BJ (cell line): ENCODE measurements around the gene TRIM71. TPM values are rescaled to one million over a fixed set of nuclear protein-coding genes. Genes with fewer than 3 reads are reported as not detected.
"Not testable (repeated sequence)": the region's sequence is repeated elsewhere in the genome, so short reads cannot be mapped to it uniquely, and the experiment has no call there.

ENCODE experiments used
- CTCF ChIA-PET: fragments of 350-600 bp; formaldehyde crosslinking; extraction: SDS; loops from one replicate; lab custom pipeline; 2021; ENCODE audit warnings: antibody characterized with exemption, inconsistent platforms; lab: Yijun Ruan, JAX
- POLR2A ChIA-PET: fragments of 300-600 bp; sonication (Branson Sonifier 250); formaldehyde crosslinking; extraction: SDS; loops from one replicate; lab custom pipeline; 2021; ENCODE audit warnings: antibody characterized with exemption; lab: Charles Lee
- DNase-seq: peaks from one replicate; pipeline ENCODE4 v3.0.0-alpha.2; 2011; ENCODE audit warnings: low read depth
- H3K27me3 ChIP-seq: 2 replicates; pipeline ENCODE4 v1.6.0; 2011; ENCODE audit warnings: low read length; ENCODE audit not compliant: control insufficient read depth, insufficient read depth
- H3K36me3 ChIP-seq: 2 replicates; pipeline ENCODE4 v1.5.1; 2011; ENCODE audit warnings: low read length; ENCODE audit not compliant: control insufficient read depth, insufficient read depth
- H3K4me3 ChIP-seq: 2 replicates; pipeline ENCODE4 v1.5.1; 2011; ENCODE audit warnings: low read depth, mild to moderate bottlenecking, control low read depth, low read length
- polyA plus RNA-seq: library from polyadenylated mRNA; depleted of rRNA; stranded (reverse); fragments of >200 nt; gene quantifications from 2 replicates; pipeline ENCODE4 v1.2.3, GENCODE V29; 2011
- TF ChIP-seq, protein P1 (sequence below): IDR thresholded peaks from 2 replicates; pipeline ENCODE4 v1.5.1; 2011; ENCODE audit warnings: low read depth, mild to moderate bottlenecking, control low read depth, inconsistent platforms, low read length, moderate library complexity; ENCODE audit not compliant: insufficient read depth

Gene TRIM71
- polyA plus RNA-seq, 1 experiment: not detected

DNA sequence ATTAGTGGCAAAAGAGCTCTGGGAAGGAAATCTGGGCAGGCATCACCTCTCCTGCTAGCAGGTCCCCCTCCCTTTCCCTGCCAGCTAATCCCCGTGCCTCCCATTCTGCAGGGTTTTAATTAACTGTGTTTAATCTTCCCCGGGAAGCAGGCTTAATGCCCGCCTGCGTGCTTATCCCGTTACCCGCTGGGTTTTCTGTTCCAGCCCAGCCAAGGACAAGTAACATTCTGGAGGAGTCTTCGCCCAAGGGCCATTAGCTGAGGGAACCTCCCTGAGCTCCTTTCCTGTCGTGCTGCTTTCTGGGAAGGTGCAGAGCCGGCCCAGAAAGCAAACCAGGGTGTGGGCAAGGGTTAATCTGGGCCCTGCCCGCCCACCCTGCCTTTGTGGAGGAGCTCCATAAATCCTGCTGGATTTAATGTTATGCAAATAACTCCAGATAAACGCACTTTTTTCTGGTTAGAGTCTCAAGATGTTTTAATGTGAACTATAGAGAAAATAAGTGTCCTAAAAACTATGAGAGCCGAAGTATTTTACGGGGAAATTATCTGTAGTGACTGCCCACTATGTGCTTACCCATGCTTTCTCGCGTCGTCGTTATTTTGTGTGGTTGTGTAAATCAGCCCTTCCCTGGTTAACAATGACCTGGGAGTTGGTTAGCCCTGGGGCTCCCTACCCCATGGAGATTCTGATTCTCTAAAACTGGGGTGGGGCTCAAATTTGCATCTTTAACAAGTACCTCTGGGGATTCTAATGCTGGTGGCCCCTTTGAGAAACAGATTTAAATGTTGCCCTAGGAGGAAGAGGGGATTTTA, 25.9 kb downstream of the TRIM71 start:
- TF ChIP-seq, protein P1, sequence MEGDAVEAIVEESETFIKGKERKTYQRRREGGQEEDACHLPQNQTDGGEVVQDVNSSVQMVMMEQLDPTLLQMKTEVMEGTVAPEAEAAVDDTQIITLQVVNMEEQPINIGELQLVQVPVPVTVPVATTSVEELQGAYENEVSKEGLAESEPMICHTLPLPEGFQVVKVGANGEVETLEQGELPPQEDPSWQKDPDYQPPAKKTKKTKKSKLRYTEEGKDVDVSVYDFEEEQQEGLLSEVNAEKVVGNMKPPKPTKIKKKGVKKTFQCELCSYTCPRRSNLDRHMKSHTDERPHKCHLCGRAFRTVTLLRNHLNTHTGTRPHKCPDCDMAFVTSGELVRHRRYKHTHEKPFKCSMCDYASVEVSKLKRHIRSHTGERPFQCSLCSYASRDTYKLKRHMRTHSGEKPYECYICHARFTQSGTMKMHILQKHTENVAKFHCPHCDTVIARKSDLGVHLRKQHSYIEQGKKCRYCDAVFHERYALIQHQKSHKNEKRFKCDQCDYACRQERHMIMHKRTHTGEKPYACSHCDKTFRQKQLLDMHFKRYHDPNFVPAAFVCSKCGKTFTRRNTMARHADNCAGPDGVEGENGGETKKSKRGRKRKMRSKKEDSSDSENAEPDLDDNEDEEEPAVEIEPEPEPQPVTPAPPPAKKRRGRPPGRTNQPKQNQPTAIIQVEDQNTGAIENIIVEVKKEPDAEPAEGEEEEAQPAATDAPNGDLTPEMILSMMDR: no peak
- Histone ChIP-seq H3K36me3 (no peaks in the 10 kb centered on the region), H3K27me3 (peaks cover 5% of the 10 kb centered on the region; the same call in 1 of the 2 replicates), H3K4me3 (no peak overlapping the region)
- ChIA-PET POLR2A (no interaction called here), CTCF (no interaction called here)
- DNase-seq: no peak

DNA sequence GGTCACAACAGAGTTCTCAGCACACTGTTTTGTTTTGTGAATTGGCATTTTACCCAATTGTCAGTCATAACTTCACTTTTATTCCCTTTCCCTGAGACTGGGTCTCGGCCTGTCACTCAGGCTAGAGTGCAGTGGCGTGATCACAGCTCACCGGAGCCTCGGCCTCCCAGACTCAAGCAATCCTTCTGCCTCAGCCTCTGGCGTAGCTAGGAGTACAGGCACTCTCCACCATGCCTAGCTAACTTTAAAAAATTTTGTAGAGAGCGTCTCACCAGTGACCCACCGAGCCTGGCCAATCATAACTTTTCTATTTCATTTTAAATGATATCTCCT, 26.5 kb downstream of the TRIM71 start:
- ChIA-PET POLR2A (interaction anchor here (0.6 kb wide), 1 partner anchor 78 kb away, joined by 6 read pairs; no protein-coding TSS in a partner anchor), CTCF (no interaction called here)
- DNase-seq: no peak
- TF ChIP-seq, protein P1: no peak
- no peak overlapping the region for H3K4me3 ChIP-seq
- peaks cover 5% of the 10 kb centered on the region; the same call in 1 of the 2 replicates for H3K27me3 ChIP-seq
- H3K36me3 ChIP-seq: no peaks in the 10 kb centered on the region

DNA sequence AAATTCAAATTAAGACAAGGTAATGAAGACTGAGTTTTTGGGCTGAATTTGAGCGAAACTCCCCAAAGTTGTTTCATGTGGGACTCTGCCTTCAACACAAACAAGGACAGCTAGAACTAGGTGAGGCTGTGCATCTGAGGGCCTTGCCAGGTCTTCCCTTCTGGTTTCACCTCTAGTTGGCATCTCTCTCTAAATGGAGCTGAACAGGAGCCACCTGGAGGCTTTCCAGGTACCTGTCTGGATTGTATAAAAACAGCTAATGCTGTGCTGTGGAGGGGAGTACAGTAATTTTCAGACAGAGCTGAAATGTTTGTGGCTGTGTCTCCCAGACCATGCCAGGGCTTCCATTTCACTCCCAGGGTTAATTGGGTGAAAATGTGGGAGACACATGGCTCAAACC, 27.1 kb downstream of the TRIM71 start:
- Histone ChIP-seq H3K36me3 (no peaks in the 10 kb centered on the region), H3K27me3 (peaks cover 3% of the 10 kb centered on the region; the same call in 1 of the 2 replicates), H3K4me3 (no peak overlapping the region)
- TF ChIP-seq, protein P1: no peak
- ChIA-PET POLR2A (interaction anchor here (0.6 kb wide), 1 partner anchor 78 kb away, joined by 6 read pairs; no protein-coding TSS in a partner anchor), CTCF (no interaction called here)
- DNase-seq: no peak

DNA sequence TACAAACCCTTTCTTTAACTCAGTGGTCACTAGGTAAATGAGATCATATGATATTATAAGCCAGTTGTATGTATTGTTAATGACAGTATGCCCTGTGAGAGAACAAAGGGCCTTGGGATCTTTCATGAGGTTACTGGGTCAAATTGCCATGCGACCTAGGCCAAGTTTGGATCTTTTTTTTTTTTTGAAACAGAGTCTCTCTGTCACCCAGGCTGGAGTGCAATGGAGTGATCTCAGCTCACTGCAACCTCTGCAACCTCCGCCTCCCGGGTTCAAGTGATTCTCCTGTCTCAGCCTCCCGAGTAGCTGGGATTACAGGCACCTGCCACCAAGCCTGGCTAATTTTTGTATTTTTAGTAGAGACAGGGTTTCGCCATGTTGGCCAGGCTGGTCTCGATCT, 27.7 kb downstream of the TRIM71 start:
- H3K4me3 ChIP-seq, CTCF ChIA-PET, DNase-seq, POLR2A ChIA-PET, H3K36me3 ChIP-seq, H3K27me3 ChIP-seq: not testable (repeated sequence)

DNA sequence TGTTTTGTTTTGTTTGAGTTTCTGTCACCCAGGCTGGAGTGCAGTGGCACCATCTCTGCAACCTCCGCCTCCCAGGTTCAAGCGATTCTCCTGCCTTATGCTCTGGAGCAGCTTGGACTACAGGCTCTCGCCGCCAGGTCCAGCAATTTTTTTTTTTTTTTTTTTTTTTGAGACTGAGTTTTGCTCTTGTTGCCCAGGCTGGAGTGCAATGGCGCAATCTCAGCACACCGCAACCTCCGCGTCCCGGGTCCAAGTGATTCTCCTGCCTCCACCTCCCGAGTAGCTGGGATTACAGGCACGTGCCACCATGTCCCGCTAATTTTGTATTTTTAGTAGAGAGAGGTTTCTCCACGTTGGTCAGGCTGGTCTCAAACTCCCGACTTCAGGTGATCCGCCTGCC, 29.2 kb downstream of the TRIM71 start:
- CTCF ChIA-PET, H3K27me3 ChIP-seq, H3K36me3 ChIP-seq, DNase-seq, H3K4me3 ChIP-seq: not testable (repeated sequence)
- POLR2A ChIA-PET: interaction anchor here (0.5 kb wide), 1 partner anchor 1044 kb away, joined by 4 read pairs; no protein-coding TSS in a partner anchor

DNA sequence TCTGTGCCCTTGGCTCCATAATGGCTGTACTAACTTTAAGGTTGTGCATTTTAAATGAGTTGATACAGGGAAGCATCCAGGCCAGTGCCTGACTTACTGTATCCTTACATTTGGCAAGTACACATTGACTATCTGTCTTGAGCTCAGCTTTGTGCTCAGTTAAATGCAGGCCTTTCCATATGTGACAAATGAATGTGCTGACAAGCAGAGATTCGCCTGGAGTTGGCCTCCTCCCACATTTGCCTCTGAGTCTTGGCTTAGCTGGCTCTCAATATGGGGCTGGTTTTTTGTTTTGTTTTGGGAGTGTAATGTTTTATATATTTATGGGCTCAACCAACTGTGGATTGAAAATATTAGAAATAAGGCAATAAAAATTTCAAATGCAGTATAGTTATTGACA, 29.7 kb downstream of the TRIM71 start:
- Histone ChIP-seq H3K4me3 (no peak overlapping the region), H3K27me3 (peaks cover 3% of the 10 kb centered on the region; the same call in 1 of the 2 replicates), H3K36me3 (no peaks in the 10 kb centered on the region)
- TF ChIP-seq, protein P1: no peak
- CTCF ChIA-PET: no interaction called here
- POLR2A ChIA-PET: no interaction called here
- DNase-seq: no peak
